ENCODE data around the gene DNTTIP2. TPM values are rescaled to one million over a fixed set of nuclear protein-coding genes. Genes with fewer than 3 reads are reported as not detected.

DNTTIP2 gene
- total RNA-seq, 1 experiment from 2014 or later, result 66.1 TPM

GRCh38 chr1:93876244-93876643 is 2.8 kb downstream of the DNTTIP2 start:
- H4K20me1 ChIP-seq (ENCODE audit: insufficient read depth), result peaks cover 24% of the 10 kb centered on the region; the same call in 1 of the 2 replicates
- H3K4me1 ChIP-seq (ENCODE audit: control insufficient read depth in 1 of 2, insufficient read depth in 2 of 2, low read length in 2 of 2), result peaks cover 12 to 17% of the 10 kb centered on the region in 2 experiments
- no peak for TF ChIP-seq SRF (IDR thresholded peaks at IDR 0.05; ENCODE audit: low read depth)
- TF ChIP-seq ELF1 (IDR thresholded peaks at IDR 0.05; ENCODE audit: borderline replicate concordance, low read depth), result no peak
- TF ChIP-seq ATF3 (IDR thresholded peaks at IDR 0.05), result no peak
- TF ChIP-seq JUND (IDR thresholded peaks at IDR 0.05), result no peak
- no peak for TF ChIP-seq POLR2AphosphoS5 (IDR thresholded peaks at IDR 0.05; ENCODE audit: low read depth, low read length)
- no peak for TF ChIP-seq ZFX (IDR thresholded peaks at IDR 0.05)
- no peak for TF ChIP-seq CBX3 (IDR thresholded peaks at IDR 0.05; ENCODE audit: low read depth)
- no peak for TF ChIP-seq ZBTB33 (IDR thresholded peaks at IDR 0.05; ENCODE audit: extremely low read depth, insufficient replicate concordance, low read length)
- TF ChIP-seq FOSL1 (IDR thresholded peaks at IDR 0.05; ENCODE audit: low read depth), result no peak
- no peak for TF ChIP-seq EZH2 (IDR thresholded peaks at IDR 0.05)
- no peak for TF ChIP-seq REST (IDR thresholded peaks at IDR 0.05; ENCODE audit: low read depth)
- TF ChIP-seq EGR1 (IDR thresholded peaks at IDR 0.05; ENCODE audit: low read depth), result no peak
- TF ChIP-seq TCF7L2 (IDR thresholded peaks at IDR 0.05; ENCODE audit: borderline replicate concordance, extremely low read depth, insufficient read depth, insufficient read length), result no peak
- TF ChIP-seq CEBPB (IDR thresholded peaks at IDR 0.05; ENCODE audit: low read depth), result no peak
- TF ChIP-seq MAX (IDR thresholded peaks at IDR 0.05), result no peak
- H2AFZ ChIP-seq (ENCODE audit: low read depth, low read length, poor library complexity, severe bottlenecking), result no peak overlapping the region
- ChIA-PET RAD21 (ENCODE audit: low non-redundant PET in 1 of 2, low total read pairs in 2 of 2, uncharacterized antibody in 2 of 2, unreplicated experiment in 2 of 2) (no interaction called here), POLR2A (no interaction called here), CTCF (no interaction called here)
- intact Hi-C loops (cut with micrococcal nuclease), result loop anchor here (10.0 kb wide), 1 partner anchor 791 kb away; no protein-coding TSS in a partner anchor
- H3K9me2 ChIP-seq (ENCODE audit: insufficient read depth), result no peaks in the 10 kb centered on the region
- BruUV-seq (replicated peaks), result no TSS peak
- DNase-seq (ENCODE audit: low read depth, low spot score) (no peak), ATAC-seq (no peak)
- H3K79me2 ChIP-seq (ENCODE audit: insufficient read depth, low read length), result peaks cover 72% of the 10 kb centered on the region
- H3K9me3 ChIP-seq (ENCODE audit: control insufficient read depth in 1 of 2, insufficient read depth in 1 of 2, low read depth in 1 of 2, low read length in 2 of 2), result no peaks in the 10 kb centered on the region
- H3K4me3 ChIP-seq (replicated peaks in 1 of 2; ENCODE audit: low read depth in 1 of 2, low read length in 2 of 2), result no peak overlapping the region
- no peaks in the 10 kb centered on the region for H3K27me3 ChIP-seq (ENCODE audit: insufficient read depth, low read length)
- no peak overlapping the region for H3K27ac ChIP-seq (ENCODE audit: low read depth, low read length)
- H3K36me3 ChIP-seq (ENCODE audit: control insufficient read depth in 1 of 2, insufficient read depth in 2 of 2, low read length in 2 of 2), result peaks cover 48 to 56% of the 10 kb centered on the region in 2 experiments
- H3K9ac ChIP-seq (ENCODE audit: low read length), result no peak overlapping the region
- no peak overlapping the region for H3K4me2 ChIP-seq (ENCODE audit: low read length)

All from HCT116 (cell line).